DND-41 (cell line): ENCODE measurements around the gene SNAPIN.
A peak's percentile ranks its signal among the peaks of the same experiment; 100 is the strongest.

Experiments used
- ATAC-seq: fragments of 200-7000 bp; cut with Tn5 transposase; 3 replicates; pipeline ENCODE4 v1.9.1; 2021; ENCODE audit warnings: low read depth; ENCODE audit not compliant: insufficient read depth
- DNase-seq: peaks from one replicate; pipeline ENCODE4 v3.0.0-alpha.2; 2020
- H2AFZ ChIP-seq: 2 replicates; pipeline ENCODE4 v1.6.0; 2012; ENCODE audit warnings: low read depth, low read length
- H3K27ac ChIP-seq: 2 replicates; pipeline ENCODE4 v1.5.1; 2012; ENCODE audit warnings: low read length, inconsistent platforms
- H3K27me3 ChIP-seq: fragments of 200-600 bp; sonication (generic); 2 replicates; pipeline ENCODE4 v1.6.0; 2012; ENCODE audit warnings: low read length, mild to moderate bottlenecking, inconsistent platforms; ENCODE audit not compliant: insufficient read depth, poor library complexity
- H3K36me3 ChIP-seq: 2 replicates; pipeline ENCODE4 v1.5.1; 2012; ENCODE audit warnings: low read length, inconsistent platforms; ENCODE audit not compliant: insufficient read depth
- H3K4me1 ChIP-seq: 2 replicates; pipeline ENCODE4 v1.5.1; 2012; ENCODE audit warnings: mild to moderate bottlenecking, low read length; ENCODE audit not compliant: insufficient read depth
- H3K4me2 ChIP-seq: 2 replicates; pipeline ENCODE4 v1.6.0; 2012; ENCODE audit warnings: mild to moderate bottlenecking, moderate library complexity, low read length, inconsistent platforms; ENCODE audit not compliant: insufficient read depth
- H3K4me3 ChIP-seq, 2 experiments: fragments of 200-600 bp in 1 of 2; shearing (Covaris generic) in 1 of 2; 2 replicates each; pipeline ENCODE4 v1.5.1; 2012 to 2016; ENCODE audit warnings: inconsistent platforms in 2 of 2, low read length in 2 of 2, mild to moderate bottlenecking in 2 of 2, low read depth in 1 of 2, moderate library complexity in 1 of 2
- H3K79me2 ChIP-seq: 2 replicates; pipeline ENCODE4 v1.6.0; 2012; ENCODE audit warnings: low read length, inconsistent platforms; ENCODE audit not compliant: insufficient read depth
- H3K9ac ChIP-seq: 2 replicates; pipeline ENCODE4 v1.6.0; 2012; ENCODE audit warnings: low read depth, mild to moderate bottlenecking, inconsistent platforms, low read length, moderate library complexity
- H3K9me3 ChIP-seq: 2 replicates; pipeline ENCODE4 v1.5.1; 2012; ENCODE audit warnings: low read length, moderate library complexity, mild to moderate bottlenecking, inconsistent platforms; ENCODE audit not compliant: insufficient read depth, severe bottlenecking
- H4K20me1 ChIP-seq: 2 replicates; pipeline ENCODE4 v1.6.0; 2012; ENCODE audit warnings: low read length; ENCODE audit not compliant: insufficient read depth
- CTCF ChIP-seq: IDR thresholded peaks from 2 replicates; pipeline ENCODE4 v1.5.1; 2012; ENCODE audit warnings: borderline replicate concordance, low read length, moderate library complexity, mild to moderate bottlenecking; ENCODE audit not compliant: poor library complexity, severe bottlenecking; ENCODE audit errors: extremely low read depth
- EZH2 ChIP-seq: IDR thresholded peaks from 3 replicates; pipeline ENCODE4 v1.6.1; 2012; ENCODE audit warnings: borderline replicate concordance, low read depth, mild to moderate bottlenecking, moderate library complexity, low read length, inconsistent platforms; ENCODE audit not compliant: severe bottlenecking

Gene SNAPIN

GRCh38 chr1:153669606-153670005 is 11.1 kb downstream of the SNAPIN start:
- ATAC-seq = no peak
- no peak for DNase-seq
- no peak overlapping the region for H2AFZ ChIP-seq

GRCh38 chr1:153670257-153670858 is 11.9 kb downstream of the SNAPIN start:
- Histone ChIP-seq H3K9me3 (no peaks in the 10 kb centered on the region), H3K36me3 (peaks cover 51% of the 10 kb centered on the region), H3K4me3 (peak overlapping the region; percentile 75 to 95), H3K27me3 (no peaks in the 10 kb centered on the region), H3K79me2 (peaks cover 50% of the 10 kb centered on the region), H2AFZ (peak overlapping the region; percentile 66), H3K4me1 (peaks cover 35% of the 10 kb centered on the region), H3K27ac (peak overlapping the region; percentile 92), H4K20me1 (peaks cover 24% of the 10 kb centered on the region; the same call in 1 of the 2 replicates), H3K4me2 (peak overlapping the region; percentile 94), H3K9ac (peak overlapping the region; percentile 88)
- DNase-seq (no peak), ATAC-seq (no peak)
- no peak for TF ChIP-seq EZH2
- no peak for TF ChIP-seq CTCF

More at GRCh38 chr1:153669606-153670005, 11.1 kb downstream of the SNAPIN start:
- H3K27ac ChIP-seq = peak overlapping the region; percentile 92
- peaks cover 57% of the 10 kb centered on the region for H3K79me2 ChIP-seq
- H3K27me3 ChIP-seq = no peaks in the 10 kb centered on the region
- peak overlapping the region; percentile 88 for H3K9ac ChIP-seq
- peak overlapping the region; percentile 94 for H3K4me2 ChIP-seq
- H3K9me3 ChIP-seq = no peaks in the 10 kb centered on the region
- H4K20me1 ChIP-seq = peaks cover 24% of the 10 kb centered on the region; the same call in 1 of the 2 replicates
- H3K4me3 ChIP-seq = peak overlapping the region; percentile 75 to 95
- peaks cover 35% of the 10 kb centered on the region for H3K4me1 ChIP-seq
- H3K36me3 ChIP-seq = peaks cover 59% of the 10 kb centered on the region
- TF ChIP-seq CTCF (no peak), EZH2 (no peak)

- peak within 1 kb of the TSS; percentile 94 for H3K4me2 ChIP-seq
- DNase-seq (peak; percentile 99), ATAC-seq (peak; percentile 90)
- peak within 1 kb of the TSS; percentile 91 for H2AFZ ChIP-seq
- H4K20me1 ChIP-seq = peaks cover 24% of the 10 kb centered on the region; the same call in 1 of the 2 replicates
- no peaks in the 10 kb centered on the region for H3K27me3 ChIP-seq
- H3K9me3 ChIP-seq = no peaks in the 10 kb centered on the region
- H3K36me3 ChIP-seq = peaks cover 44% of the 10 kb centered on the region
- TF ChIP-seq EZH2 (no peak), CTCF (peak; percentile 46)
- H3K27ac ChIP-seq = peak within 1 kb of the TSS; percentile 92
- peaks cover 48% of the 10 kb centered on the region for H3K79me2 ChIP-seq
- peaks cover 35% of the 10 kb centered on the region for H3K4me1 ChIP-seq
- peak within 1 kb of the TSS; percentile 75 to 95 for H3K4me3 ChIP-seq
- H3K9ac ChIP-seq = peak within 1 kb of the TSS; percentile 88
Measured at GRCh38 chr1:153670859-153671627, 12.5 kb downstream of the SNAPIN start, which contains the start of gene ILF2. ILF2 (minus strand) TSS chr1:153670993; CDS start chr1:153670922, 71 bp downstream.
